Tibial nerve (tissue), 4 donors: ENCODE results near the gene NIPBL.
"Not testable (repeated sequence)": the region's sequence is repeated elsewhere in the genome, so short reads cannot be mapped to it uniquely, and the experiment has no call there.

ENCODE experiments used
- EP300 ChIP-seq, 2 donors: sonication (generic); formaldehyde crosslinking; IDR thresholded peaks; one replicate each; pipeline ENCODE4 v1.6.1; 2017; ENCODE audit warnings: antibody characterized with exemption in 2 of 2, mild to moderate bottlenecking in 1 of 2
- POLR2A ChIP-seq, 2 donors: fragments of 450-650 bp; IDR thresholded peaks; one replicate each; pipeline ENCODE4 v1.6.1; 2017; ENCODE audit warnings: antibody characterized with exemption in 2 of 2, mild to moderate bottlenecking in 2 of 2, moderate library complexity in 2 of 2
- TF ChIP-seq, protein P1 (sequence below), 5 experiments: fragments of 200-600 bp in 3 of 5; fragments of 450-650 bp in 2 of 5; sonication (generic) in 3 of 5; IDR thresholded peaks; one replicate each; pipeline ENCODE4 v1.5.1; 2016 to 2019; ENCODE audit warnings: antibody characterized with exemption in 5 of 5, mild to moderate bottlenecking in 3 of 5, moderate library complexity in 2 of 5

DNA sequence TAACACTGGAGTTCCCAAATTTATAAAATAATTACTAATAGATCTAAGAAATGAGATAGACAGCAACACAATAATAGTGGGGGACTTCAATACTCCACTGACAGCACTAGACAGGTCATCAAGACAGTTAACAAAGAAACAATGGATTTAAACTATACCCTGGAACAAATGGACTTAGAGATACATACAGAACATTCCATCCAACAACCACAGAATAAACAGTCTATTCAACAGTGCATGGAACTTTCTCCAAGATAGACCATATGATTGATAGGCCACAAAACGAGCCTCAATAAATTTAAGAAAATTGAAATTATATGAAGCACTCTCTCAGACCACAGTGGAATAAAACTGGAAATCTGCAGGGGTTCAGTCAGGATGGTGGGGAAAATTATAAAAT lies 209.5 kb downstream of the NIPBL start:
- not testable (repeated sequence) for TF ChIP-seq POLR2A, EP300 (IDR thresholded peaks at IDR 0.05)
- TF ChIP-seq, protein P1, sequence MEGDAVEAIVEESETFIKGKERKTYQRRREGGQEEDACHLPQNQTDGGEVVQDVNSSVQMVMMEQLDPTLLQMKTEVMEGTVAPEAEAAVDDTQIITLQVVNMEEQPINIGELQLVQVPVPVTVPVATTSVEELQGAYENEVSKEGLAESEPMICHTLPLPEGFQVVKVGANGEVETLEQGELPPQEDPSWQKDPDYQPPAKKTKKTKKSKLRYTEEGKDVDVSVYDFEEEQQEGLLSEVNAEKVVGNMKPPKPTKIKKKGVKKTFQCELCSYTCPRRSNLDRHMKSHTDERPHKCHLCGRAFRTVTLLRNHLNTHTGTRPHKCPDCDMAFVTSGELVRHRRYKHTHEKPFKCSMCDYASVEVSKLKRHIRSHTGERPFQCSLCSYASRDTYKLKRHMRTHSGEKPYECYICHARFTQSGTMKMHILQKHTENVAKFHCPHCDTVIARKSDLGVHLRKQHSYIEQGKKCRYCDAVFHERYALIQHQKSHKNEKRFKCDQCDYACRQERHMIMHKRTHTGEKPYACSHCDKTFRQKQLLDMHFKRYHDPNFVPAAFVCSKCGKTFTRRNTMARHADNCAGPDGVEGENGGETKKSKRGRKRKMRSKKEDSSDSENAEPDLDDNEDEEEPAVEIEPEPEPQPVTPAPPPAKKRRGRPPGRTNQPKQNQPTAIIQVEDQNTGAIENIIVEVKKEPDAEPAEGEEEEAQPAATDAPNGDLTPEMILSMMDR (IDR thresholded peaks at IDR 0.05) = not testable (repeated sequence)
